Activated naive CD4-positive, alpha-beta T cell treated with anti-CD3 and anti-CD28 coated beads, Interleukin-2, amount 10 ng/mL, durations not matched to agents 7 days and 5 days (primary cell): Measurements from ENCODE around the gene WWTR1.

Source experiments
- CTCF ChIA-PET: fragments of 350-600 bp; sonication (Branson Sonifier 250); formaldehyde crosslinking; loops from one replicate; lab custom pipeline; 2021; ENCODE audit warnings: antibody characterized with exemption; lab: Charles Lee
- DNase-seq: peaks from one replicate; pipeline ENCODE4 v3.0.0-alpha.2; 2020
- H3K27ac Mint-ChIP-seq: one replicate; pipeline ENCODE4 v1.8.0; 2021; ENCODE audit warnings: mild to moderate bottlenecking, moderate library complexity, mixed read lengths
- H3K27me3 Mint-ChIP-seq: one replicate; pipeline ENCODE4 v1.8.0; 2021; ENCODE audit warnings: mild to moderate bottlenecking, mixed read lengths
- H3K36me3 Mint-ChIP-seq: one replicate; pipeline ENCODE4 v1.8.0; 2021; ENCODE audit warnings: mixed read lengths
- H3K4me1 Mint-ChIP-seq: one replicate; pipeline ENCODE4 v1.8.0; 2021; ENCODE audit warnings: mixed read lengths
- H3K4me3 Mint-ChIP-seq: one replicate; pipeline ENCODE4 v1.8.0; 2021; ENCODE audit warnings: mild to moderate bottlenecking, moderate library complexity, mixed read lengths
- H3K9me3 Mint-ChIP-seq: one replicate; pipeline ENCODE4 v1.8.0; 2021; ENCODE audit warnings: mixed read lengths

WWTR1 gene

DNA sequence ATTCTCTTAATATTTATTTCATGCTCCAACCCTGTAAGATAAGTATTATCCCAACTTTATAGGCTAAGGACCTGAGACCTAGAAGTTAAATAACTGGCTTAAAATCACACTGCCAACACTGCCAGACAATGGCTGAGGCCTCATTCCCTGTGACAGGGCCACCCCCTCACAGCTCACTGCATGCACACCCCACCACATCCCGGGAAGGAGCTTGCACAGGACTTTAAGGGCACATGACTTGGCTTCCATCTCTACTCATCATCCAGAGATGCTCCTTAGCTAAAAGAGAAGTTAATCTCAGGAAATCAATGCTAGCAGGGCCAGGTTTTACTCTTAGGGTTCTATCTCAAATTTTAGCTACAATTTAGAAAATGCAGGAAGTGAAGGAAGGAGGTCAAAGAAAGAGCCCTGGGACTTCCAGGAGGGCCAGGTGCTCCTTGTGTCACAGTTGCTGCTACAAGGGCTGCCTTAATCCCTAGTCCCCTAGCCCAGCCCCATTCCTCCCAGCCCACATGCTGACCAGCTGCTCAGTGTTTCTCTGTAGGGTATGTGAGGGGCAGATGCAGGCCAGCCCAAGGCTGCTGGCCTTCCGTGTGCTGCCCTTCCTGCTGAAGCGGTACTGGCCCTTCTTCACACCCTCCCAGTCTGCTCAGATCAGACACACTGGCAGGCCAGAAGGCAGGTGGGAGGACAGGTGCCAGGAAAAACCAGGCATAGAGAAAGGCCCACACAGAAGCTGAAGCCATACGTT, 53.5 kb downstream of the WWTR1 start:
- DNase-seq, result no peak
- Mint-ChIP-seq H3K36me3 (no peaks in the 10 kb centered on the region), H3K27me3 (no peaks in the 10 kb centered on the region), H3K4me1 (no peaks in the 10 kb centered on the region), H3K4me3 (no peak overlapping the region), H3K9me3 (no peaks in the 10 kb centered on the region), H3K27ac (no peak overlapping the region)
- CTCF ChIA-PET, result no interaction called here

DNA sequence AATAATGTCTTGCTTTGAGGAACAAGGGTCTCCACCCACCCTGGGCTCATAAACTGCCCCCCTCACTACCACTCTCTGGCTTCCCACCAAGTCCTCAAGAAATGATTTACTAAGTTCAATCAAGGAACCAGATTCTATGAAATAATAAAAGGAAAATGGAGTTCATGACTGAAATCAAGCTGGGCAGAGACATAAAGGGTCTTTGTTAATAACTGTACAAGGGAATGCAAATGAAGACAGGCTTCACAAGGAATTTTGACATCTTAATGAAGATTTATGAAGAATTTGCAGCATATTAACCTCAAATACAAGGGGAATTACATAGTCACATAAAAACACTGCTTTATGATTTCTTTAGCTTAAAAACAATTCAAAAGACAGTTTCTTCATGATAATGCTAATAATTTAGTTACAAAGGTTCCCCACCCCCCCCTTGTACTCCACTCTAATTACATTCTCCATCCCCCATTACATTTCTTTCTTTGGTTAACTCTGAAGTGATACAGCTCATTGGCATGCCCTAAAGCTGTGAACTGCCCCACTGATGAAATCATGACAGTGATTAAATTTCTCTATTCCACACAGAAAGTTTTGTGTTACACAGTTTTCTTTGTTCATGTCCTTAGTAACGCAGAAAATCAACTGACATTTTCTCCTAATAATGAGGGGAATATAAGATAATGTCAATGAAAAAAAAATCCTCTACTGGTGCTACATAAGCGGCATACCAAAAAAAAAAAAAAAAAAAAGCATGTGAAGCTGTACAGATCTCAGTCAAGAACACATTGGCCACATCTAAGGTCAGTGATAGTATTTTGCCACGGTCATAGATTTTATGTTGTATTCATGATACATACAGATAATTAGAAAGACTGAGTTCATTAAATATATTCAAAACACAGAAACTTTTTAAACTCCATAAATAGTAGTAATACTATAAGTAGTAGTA, 54.4 kb downstream of the WWTR1 start:
- CTCF ChIA-PET, result no interaction called here
- H3K36me3 Mint-ChIP-seq, result no peaks in the 10 kb centered on the region
- no peaks in the 10 kb centered on the region for H3K9me3 Mint-ChIP-seq
- H3K27ac Mint-ChIP-seq, result no peak overlapping the region
- no peaks in the 10 kb centered on the region for H3K4me1 Mint-ChIP-seq
- DNase-seq, result no peak
- H3K4me3 Mint-ChIP-seq, result no peak overlapping the region
- H3K27me3 Mint-ChIP-seq, result no peaks in the 10 kb centered on the region

DNA sequence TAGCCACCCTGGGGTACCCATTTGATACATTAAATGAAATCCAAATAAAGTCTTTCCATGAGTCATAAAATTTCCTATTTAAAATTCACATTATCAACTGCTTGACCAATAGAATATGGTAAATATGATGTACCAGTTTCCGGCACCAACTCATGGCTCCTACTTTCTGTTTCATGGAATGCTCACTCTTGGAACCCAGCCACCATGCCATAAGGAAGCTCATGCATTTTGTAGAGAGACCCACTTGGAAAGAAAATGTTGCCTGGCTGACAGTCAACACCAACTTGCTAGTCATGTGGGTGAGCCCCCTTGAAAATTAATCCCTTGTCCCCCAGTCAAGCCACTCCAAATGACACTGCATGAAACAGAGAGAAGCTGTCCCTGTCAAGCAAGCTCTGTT, 57.2 kb downstream of the WWTR1 start:
- no peaks in the 10 kb centered on the region for H3K9me3 Mint-ChIP-seq
- H3K4me3 Mint-ChIP-seq, result no peak overlapping the region
- CTCF ChIA-PET, result no interaction called here
- no peaks in the 10 kb centered on the region for H3K36me3 Mint-ChIP-seq
- no peaks in the 10 kb centered on the region for H3K4me1 Mint-ChIP-seq
- no peak for DNase-seq
- H3K27ac Mint-ChIP-seq, result no peak overlapping the region
- H3K27me3 Mint-ChIP-seq, result no peaks in the 10 kb centered on the region

DNA sequence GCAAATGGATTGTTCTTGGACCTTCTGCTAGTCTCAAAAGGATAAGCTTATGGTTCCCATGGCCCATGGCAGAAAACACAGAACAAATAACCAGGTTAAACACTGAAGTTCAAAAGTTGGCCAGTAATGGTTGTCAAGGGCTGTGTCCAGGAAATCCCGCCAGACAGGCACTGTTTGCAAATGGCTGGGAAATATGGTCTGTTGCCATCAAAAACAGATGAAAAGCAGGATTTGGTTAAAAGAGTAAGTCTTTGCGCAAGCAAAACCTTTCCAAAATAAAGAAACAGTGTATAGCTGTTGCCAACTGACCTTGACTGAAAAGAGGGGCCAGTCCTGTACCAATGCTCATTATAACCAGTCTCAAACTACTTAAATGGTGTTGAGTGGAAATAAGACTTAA, 58.6 kb downstream of the WWTR1 start:
- no peak for DNase-seq
- CTCF ChIA-PET, result no interaction called here
- Mint-ChIP-seq H3K36me3 (no peaks in the 10 kb centered on the region), H3K27ac (no peak overlapping the region), H3K4me3 (no peak overlapping the region), H3K4me1 (no peaks in the 10 kb centered on the region), H3K27me3 (no peaks in the 10 kb centered on the region), H3K9me3 (no peaks in the 10 kb centered on the region)

DNA sequence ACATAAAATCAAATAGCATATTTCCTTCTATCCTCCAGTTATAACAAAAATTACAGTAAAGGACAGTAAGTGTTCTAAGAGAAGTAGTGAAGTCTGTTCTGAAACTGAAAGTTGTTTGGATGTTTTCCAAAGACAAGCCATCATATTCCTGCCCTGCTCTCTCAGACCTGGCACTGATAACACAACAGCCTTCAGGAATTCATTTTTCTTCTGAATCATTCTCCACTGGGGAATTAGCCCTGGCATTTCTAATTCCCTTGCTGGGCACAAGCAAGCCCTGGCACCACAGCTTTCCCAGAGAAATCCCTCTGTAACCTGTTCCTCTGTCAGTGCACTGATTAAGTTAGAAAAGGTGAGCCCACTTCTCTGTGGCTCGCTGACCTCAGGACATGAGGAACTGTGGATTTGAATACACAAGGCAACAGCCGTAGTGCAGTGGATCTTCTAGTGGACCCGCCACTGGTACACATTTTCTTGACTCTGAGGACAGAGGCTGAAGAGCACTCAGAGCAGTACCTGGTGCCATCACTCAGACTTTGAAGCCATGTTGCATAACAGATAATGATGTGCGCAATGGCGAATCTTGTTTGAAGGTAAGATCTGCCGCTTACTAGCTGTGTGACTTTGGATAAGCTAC, 61.6 kb downstream of the WWTR1 start:
- Mint-ChIP-seq H3K4me1 (no peaks in the 10 kb centered on the region), H3K4me3 (no peak overlapping the region), H3K27me3 (no peaks in the 10 kb centered on the region), H3K9me3 (no peaks in the 10 kb centered on the region), H3K36me3 (no peaks in the 10 kb centered on the region), H3K27ac (no peak overlapping the region)
- CTCF ChIA-PET, result no interaction called here
- no peak for DNase-seq

DNA sequence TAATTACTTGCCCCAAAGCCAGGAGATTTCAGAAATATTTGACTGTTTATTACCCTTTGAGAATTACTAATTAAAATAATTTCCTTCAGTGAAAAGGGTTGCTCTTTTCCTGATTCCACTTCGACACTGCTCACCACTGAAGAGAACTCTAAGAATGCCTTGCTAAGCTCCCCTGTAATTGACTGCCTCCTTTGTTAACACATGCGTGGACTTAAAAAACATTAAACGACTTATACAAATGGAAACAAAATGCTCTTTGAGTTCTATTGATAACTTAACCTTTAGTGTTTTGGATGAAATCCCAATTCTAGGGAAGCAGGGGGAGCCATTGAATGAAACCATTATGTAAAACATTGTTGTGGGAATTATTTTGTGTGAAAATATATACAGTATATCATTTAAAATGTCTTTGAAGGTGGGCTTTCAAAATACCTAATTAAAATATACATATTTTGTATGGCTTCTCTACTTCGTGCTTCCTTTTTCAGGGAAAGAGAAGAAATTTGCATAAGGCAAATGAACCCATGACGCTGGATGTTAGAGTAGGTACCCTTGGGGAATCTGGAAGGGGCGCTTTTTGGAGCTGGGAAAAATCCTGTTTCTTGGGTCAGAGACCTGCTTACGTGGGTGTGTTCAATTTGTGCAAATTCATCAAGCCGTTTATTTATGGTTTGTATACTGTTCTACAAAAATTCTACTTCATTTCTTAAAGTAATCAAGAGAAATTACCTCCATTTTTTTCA, 64.2 kb downstream of the WWTR1 start:
- H3K4me3 Mint-ChIP-seq, result no peak overlapping the region
- no peaks in the 10 kb centered on the region for H3K9me3 Mint-ChIP-seq
- no peaks in the 10 kb centered on the region for H3K27me3 Mint-ChIP-seq
- no peak overlapping the region for H3K27ac Mint-ChIP-seq
- no peaks in the 10 kb centered on the region for H3K4me1 Mint-ChIP-seq
- CTCF ChIA-PET, result no interaction called here
- no peaks in the 10 kb centered on the region for H3K36me3 Mint-ChIP-seq
- DNase-seq, result no peak

DNA sequence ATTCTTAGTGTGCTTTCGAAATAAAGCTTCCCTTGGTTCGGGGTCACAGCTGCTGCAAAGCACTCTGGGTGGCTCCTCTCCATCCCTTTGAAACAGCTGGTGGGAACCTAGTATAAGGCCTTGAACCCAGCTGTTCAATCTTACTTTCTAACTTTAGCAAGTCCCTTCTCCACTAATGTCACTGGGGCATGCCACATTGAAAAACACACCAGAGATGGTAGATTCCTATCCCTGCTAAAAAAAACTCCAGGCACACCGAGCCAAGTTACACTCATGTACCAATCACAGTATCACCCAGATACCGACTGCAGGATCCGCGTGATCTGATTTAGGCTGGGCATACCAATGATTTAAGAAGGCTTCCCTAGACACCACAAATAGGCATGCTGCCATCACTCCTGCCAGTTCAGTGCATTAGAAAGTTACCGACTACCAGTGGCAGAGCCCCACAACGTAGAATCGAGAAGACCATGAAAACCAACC, 65.0 kb downstream of the WWTR1 start:
- Mint-ChIP-seq H3K9me3 (no peaks in the 10 kb centered on the region), H3K27ac (no peak overlapping the region), H3K36me3 (no peaks in the 10 kb centered on the region), H3K27me3 (no peaks in the 10 kb centered on the region), H3K4me3 (no peak overlapping the region), H3K4me1 (no peaks in the 10 kb centered on the region)
- no peak for DNase-seq
- CTCF ChIA-PET, result interaction anchor here (1.2 kb wide), 1 partner anchor 125 kb away, joined by 3 read pairs; no protein-coding TSS in a partner anchor

DNA sequence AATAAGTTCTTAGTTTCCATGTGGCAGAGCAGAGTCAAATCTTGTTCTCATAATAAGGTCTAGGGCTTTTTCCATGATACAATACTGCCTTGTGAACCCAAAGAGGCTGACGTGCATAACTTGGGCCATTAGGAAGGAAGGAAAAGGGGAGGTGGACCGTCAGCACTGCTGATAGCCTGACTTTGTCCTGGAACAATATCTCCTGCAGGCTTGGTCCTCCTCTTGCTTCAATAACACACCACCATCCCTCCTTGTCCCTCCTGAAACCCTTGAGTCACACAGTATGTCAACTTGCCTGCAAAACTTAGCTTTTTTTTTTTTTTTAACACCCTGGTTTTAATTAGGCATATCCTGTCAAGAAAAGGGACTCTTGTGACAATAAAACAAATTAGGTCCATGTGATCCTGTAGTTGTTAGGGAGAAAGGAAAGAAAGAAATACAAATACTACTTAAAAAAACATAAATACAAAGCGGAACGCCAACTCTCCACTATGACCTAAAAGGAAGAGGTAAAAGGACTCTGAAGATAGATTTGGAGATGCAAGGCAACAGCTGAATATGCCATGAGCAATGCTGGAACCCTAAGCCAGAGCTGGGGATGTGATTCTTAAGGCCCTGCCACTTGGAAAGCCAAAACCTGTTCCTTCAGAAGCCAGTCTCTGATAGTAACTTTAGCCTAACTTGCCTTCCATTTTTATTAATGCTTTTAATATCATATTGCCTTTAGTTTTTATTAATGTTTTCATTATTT, 67.0 kb downstream of the WWTR1 start:
- Mint-ChIP-seq H3K27me3 (peaks cover 5% of the 10 kb centered on the region), H3K4me3 (no peak overlapping the region), H3K9me3 (no peaks in the 10 kb centered on the region), H3K27ac (no peak overlapping the region), H3K36me3 (no peaks in the 10 kb centered on the region), H3K4me1 (no peaks in the 10 kb centered on the region)
- no peak for DNase-seq
- CTCF ChIA-PET, result no interaction called here

DNA sequence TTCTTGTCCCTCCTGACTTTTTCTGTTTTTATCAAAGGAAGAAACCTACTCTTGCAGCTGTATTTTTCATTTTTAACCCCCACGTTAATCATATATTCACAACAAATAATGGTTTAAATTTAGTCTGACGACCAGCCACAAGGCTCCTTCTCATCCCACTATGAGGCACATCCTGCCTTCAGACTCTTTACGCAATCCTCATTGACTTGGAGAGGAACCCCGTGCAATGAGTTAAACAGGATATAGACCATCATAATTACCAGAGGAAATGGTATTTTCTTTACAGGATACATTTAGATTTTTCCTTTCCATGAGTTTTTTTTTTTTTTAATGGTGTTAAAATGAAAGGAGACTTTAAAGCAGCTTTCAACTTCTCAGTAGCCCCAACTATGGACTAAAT, 68.5 kb downstream of the WWTR1 start:
- CTCF ChIA-PET, result interaction anchor here (0.9 kb wide), 1 partner anchor 219 kb away, joined by 3 read pairs; no protein-coding TSS in a partner anchor
- no peaks in the 10 kb centered on the region for H3K4me1 Mint-ChIP-seq
- no peaks in the 10 kb centered on the region for H3K9me3 Mint-ChIP-seq
- no peak for DNase-seq
- H3K36me3 Mint-ChIP-seq, result no peaks in the 10 kb centered on the region
- no peak overlapping the region for H3K4me3 Mint-ChIP-seq
- H3K27me3 Mint-ChIP-seq, result peaks cover 7% of the 10 kb centered on the region
- no peak overlapping the region for H3K27ac Mint-ChIP-seq

DNA sequence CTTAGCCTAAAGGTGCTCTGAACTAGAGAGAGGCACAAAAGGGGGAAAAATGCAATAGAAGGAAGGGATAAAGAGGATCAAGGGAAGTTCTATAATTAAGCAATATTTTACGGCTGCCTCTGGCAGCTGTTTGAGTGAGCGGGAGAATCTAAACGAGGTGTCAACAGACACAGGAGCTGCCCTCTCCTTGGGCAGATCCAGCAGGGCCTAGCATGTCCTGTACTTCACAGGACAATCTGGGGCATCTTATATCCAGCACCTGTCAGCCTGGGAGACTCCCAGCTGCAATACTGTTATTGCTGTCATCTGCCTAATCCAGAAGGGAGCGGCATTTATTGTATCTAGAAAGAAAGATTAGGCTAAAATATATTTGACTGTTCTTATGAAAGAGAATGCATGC, 68.9 kb downstream of the WWTR1 start:
- H3K9me3 Mint-ChIP-seq, result no peaks in the 10 kb centered on the region
- H3K27ac Mint-ChIP-seq, result no peak overlapping the region
- no peaks in the 10 kb centered on the region for H3K4me1 Mint-ChIP-seq
- peaks cover 10% of the 10 kb centered on the region for H3K27me3 Mint-ChIP-seq
- no peaks in the 10 kb centered on the region for H3K36me3 Mint-ChIP-seq
- CTCF ChIA-PET, result interaction anchor here (0.9 kb wide), 1 partner anchor 219 kb away, joined by 3 read pairs; no protein-coding TSS in a partner anchor
- no peak for DNase-seq
- H3K4me3 Mint-ChIP-seq, result no peak overlapping the region

DNA sequence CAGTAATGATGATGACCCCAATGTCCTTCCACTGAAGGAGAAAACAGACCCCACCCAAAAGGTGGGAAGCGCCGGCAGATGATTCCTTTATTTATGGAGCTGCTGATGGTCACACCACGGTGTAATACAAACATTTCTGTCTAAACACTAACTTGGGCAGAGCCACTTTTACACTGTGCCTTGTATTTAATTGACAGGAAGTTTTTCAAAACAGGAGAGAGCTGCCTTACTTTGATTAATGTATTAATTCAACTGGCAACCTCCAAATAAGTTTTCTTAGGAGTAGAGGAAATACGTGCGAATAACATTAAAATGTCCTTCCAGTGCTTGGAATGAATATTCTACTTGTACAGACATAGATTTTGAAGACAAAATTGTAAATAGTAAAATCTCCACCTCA, 70.4 kb downstream of the WWTR1 start:
- H3K27me3 Mint-ChIP-seq, result peaks cover 12% of the 10 kb centered on the region
- DNase-seq, result no peak
- no peak overlapping the region for H3K4me3 Mint-ChIP-seq
- H3K36me3 Mint-ChIP-seq, result no peaks in the 10 kb centered on the region
- no peak overlapping the region for H3K27ac Mint-ChIP-seq
- CTCF ChIA-PET, result no interaction called here
- no peaks in the 10 kb centered on the region for H3K9me3 Mint-ChIP-seq
- no peaks in the 10 kb centered on the region for H3K4me1 Mint-ChIP-seq

DNA sequence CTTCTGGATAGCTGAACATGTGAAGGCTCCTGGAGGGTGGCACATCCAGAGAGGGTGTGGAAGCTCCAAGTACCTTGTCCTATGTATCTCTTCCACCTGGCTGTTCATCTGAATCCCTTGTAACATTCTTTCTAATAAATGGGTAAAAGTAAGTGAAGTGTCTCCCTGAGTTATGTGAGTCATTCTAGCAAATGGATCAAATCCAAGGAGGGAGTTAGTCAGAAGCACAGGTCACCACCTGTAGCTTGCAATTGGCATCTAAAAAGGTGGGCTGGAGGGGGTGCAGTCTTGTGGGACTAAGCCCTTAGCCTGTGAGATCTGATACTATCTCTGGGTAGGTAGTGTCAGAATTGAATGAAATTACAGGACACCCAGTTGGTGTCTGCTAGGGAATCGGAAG, 71.0 kb downstream of the WWTR1 start:
- Mint-ChIP-seq H3K4me1 (no peaks in the 10 kb centered on the region), H3K9me3 (no peaks in the 10 kb centered on the region), H3K27me3 (peaks cover 16% of the 10 kb centered on the region), H3K4me3 (no peak overlapping the region), H3K27ac (no peak overlapping the region), H3K36me3 (no peaks in the 10 kb centered on the region)
- CTCF ChIA-PET, result no interaction called here
- no peak for DNase-seq

DNA sequence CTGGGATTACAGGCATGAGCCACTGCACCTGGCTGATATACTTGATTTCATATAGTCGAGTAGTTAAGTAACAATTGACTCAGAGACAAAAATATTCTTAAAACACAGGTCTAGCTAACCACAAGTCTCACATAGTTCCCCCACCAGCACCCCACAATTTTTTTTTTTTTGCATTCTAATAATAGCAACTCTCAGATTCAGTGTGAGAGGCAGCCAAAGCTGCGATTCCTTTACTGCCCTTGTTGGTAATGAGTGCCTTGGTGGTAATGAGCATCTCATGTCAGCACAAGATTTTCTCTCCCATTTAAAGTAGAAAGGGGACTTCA, 72.5 kb downstream of the WWTR1 start:
- H3K9me3 Mint-ChIP-seq, result no peaks in the 10 kb centered on the region
- H3K27ac Mint-ChIP-seq, result no peak overlapping the region
- peaks cover 19% of the 10 kb centered on the region for H3K27me3 Mint-ChIP-seq
- H3K36me3 Mint-ChIP-seq, result no peaks in the 10 kb centered on the region
- peaks cover 6% of the 10 kb centered on the region for H3K4me1 Mint-ChIP-seq
- CTCF ChIA-PET, result interaction anchor here (0.6 kb wide), 1 partner anchor 94 kb away, joined by 4 read pairs; no protein-coding TSS in a partner anchor
- H3K4me3 Mint-ChIP-seq, result no peak overlapping the region
- no peak for DNase-seq
